Neural progenitor cell (in vitro differentiated cells): ENCODE measurements around the gene GMPPA.

Experiments used
- CTCF ChIP-seq: fragments of 200-600 bp; sonication (generic); IDR thresholded peaks from 2 replicates; pipeline ENCODE4 v1.5.1; 2017; ENCODE audit warnings: antibody characterized with exemption, mild to moderate bottlenecking
- EZH2 ChIP-seq: fragments of 200-600 bp; sonication (generic); IDR thresholded peaks from 2 replicates; pipeline ENCODE4 v1.6.1; 2017; ENCODE audit warnings: antibody characterized with exemption, mild to moderate bottlenecking, moderate library complexity
- EZH2phosphoT487 ChIP-seq: fragments of 200-600 bp; sonication (generic); IDR thresholded peaks from 2 replicates; pipeline ENCODE4 v1.6.1; 2017; ENCODE audit warnings: antibody characterized with exemption

DNA sequence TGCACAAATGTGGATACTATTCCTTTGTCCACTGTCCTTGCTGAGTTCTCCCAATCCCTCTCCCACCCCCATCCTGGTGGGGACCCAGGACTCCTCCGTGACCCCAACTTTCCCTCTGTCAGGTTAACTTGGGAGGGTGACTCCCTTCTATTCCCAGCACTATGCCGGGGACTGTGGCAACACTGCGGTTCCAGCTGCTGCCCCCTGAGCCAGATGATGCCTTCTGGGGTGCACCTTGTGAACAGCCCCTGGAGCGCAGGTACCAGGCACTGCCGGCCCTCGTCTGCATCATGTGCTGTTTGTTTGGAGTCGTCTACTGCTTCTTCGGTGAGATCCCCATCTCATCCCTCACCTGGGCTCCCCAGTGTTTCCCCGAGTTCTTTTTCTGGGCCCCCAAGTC lies 45.9 kb downstream of the GMPPA start:
- TF ChIP-seq CTCF (no peak), EZH2 (no peak), EZH2phosphoT487 (no peak)
